ENCODE measurements around the gene TULP1.

The TULP1 gene

GRCh38 chr6:35483893-35484645, 28.6 kb downstream of the TULP1 start:
- DNase-seq (ENCODE audit: low read depth) = no peak

- DNase-seq (ENCODE audit: low read depth) = no peak
Observed at GRCh38 chr6:35483490-35483889, 29.2 kb downstream of the TULP1 start.

- DNase-seq (ENCODE audit: low read depth) = no peak
Observed at GRCh38 chr6:35483062-35483461, 29.6 kb downstream of the TULP1 start.

GRCh38 chr6:35481226-35481625, 31.5 kb downstream of the TULP1 start:
- no peak for DNase-seq (ENCODE audit: low read depth)

GRCh38 chr6:35480176-35480575, 32.5 kb downstream of the TULP1 start:
- DNase-seq (ENCODE audit: low read depth) = no peak

GRCh38 chr6:35478259-35478658, 34.4 kb downstream of the TULP1 start:
- no peak for DNase-seq (ENCODE audit: low read depth)

- DNase-seq (ENCODE audit: low read depth) = no peak
Observed at GRCh38 chr6:35477551-35478179, 35.0 kb downstream of the TULP1 start.

- DNase-seq (ENCODE audit: low read depth) = no peak
Observed at GRCh38 chr6:35477028-35477427, 35.7 kb downstream of the TULP1 start.

GRCh38 chr6:35476004-35476403, 36.7 kb downstream of the TULP1 start:
- no peak for DNase-seq (ENCODE audit: low read depth)

GRCh38 chr6:35475573-35475972, 37.1 kb downstream of the TULP1 start:
- DNase-seq (ENCODE audit: low read depth) = no peak

GRCh38 chr6:35474942-35475570, 37.6 kb downstream of the TULP1 start:
- DNase-seq (ENCODE audit: low read depth) = no peak

GRCh38 chr6:35474131-35474941, 38.4 kb downstream of the TULP1 start:
- DNase-seq (ENCODE audit: low read depth) = no peak

GRCh38 chr6:35473850-35474130, 38.9 kb downstream of the TULP1 start:
- no peak for DNase-seq (ENCODE audit: low read depth)

GRCh38 chr6:35473075-35473849, 39.4 kb downstream of the TULP1 start:
- no peak for DNase-seq (ENCODE audit: low read depth)

- no peak for DNase-seq (ENCODE audit: low read depth)
Observed at GRCh38 chr6:35471836-35472345, 40.8 kb downstream of the TULP1 start.

GRCh38 chr6:35470663-35471120, 42.0 kb downstream of the TULP1 start:
- no peak for DNase-seq (ENCODE audit: low read depth)

- no peak for DNase-seq (ENCODE audit: low read depth)
Observed at GRCh38 chr6:35469751-35470662, 42.7 kb downstream of the TULP1 start.

GRCh38 chr6:35468980-35469750, 43.5 kb downstream of the TULP1 start:
- no peak for DNase-seq (ENCODE audit: low read depth)

GRCh38 chr6:35468181-35468979, 44.3 kb downstream of the TULP1 start, which contains the start of gene RPL10A:
Gene RPL10A, plus strand, starts transcription at chr6:35468401. Its CDS starts 34 bp downstream, at chr6:35468435.
- DNase-seq (ENCODE audit: low read depth) = peak; percentile 94
